ENCODE data around the gene GRB2.
"Not testable (repeated sequence)": the region's sequence is repeated elsewhere in the genome, so short reads cannot be mapped to it uniquely, and the experiment has no call there.

The GRB2 gene

GRCh38 chr17:75350706-75351105, 54.8 kb downstream of the GRB2 start:
- no peak for DNase-seq (ENCODE audit: low read depth in 2 of 2)

GRCh38 chr17:75350029-75350428, 55.4 kb downstream of the GRB2 start:
- DNase-seq (ENCODE audit: low read depth in 2 of 2) = no peak

GRCh38 chr17:75349589-75349988, 55.9 kb downstream of the GRB2 start:
- no peak for DNase-seq (ENCODE audit: low read depth in 2 of 2)

- DNase-seq (ENCODE audit: low read depth in 2 of 2) = no peak
Measured at GRCh38 chr17:75348386-75349012, 57.0 kb downstream of the GRB2 start.

- DNase-seq (ENCODE audit: low read depth in 2 of 2) = peak; percentile 18 to 31
Measured at GRCh38 chr17:75346906-75347305, 58.6 kb downstream of the GRB2 start.

- DNase-seq (ENCODE audit: low read depth in 2 of 2) = not testable (repeated sequence)
Measured at GRCh38 chr17:75346368-75346767, 59.1 kb downstream of the GRB2 start.

GRCh38 chr17:75345514-75346167, 59.8 kb downstream of the GRB2 start:
- peak in 1 of 2 donors; percentile 36 for DNase-seq (ENCODE audit: low read depth in 2 of 2)

GRCh38 chr17:75344666-75345065, 60.8 kb downstream of the GRB2 start:
- DNase-seq (ENCODE audit: low read depth in 2 of 2) = peak in 1 of 2 donors; percentile 25

GRCh38 chr17:75342996-75343395, 62.5 kb downstream of the GRB2 start:
- no peak for DNase-seq (ENCODE audit: low read depth in 2 of 2)

GRCh38 chr17:75341784-75342486, 63.5 kb downstream of the GRB2 start:
- DNase-seq (ENCODE audit: low read depth in 2 of 2) = no peak

- DNase-seq (ENCODE audit: low read depth in 2 of 2) = no peak
Measured at GRCh38 chr17:75340631-75341030, 64.8 kb downstream of the GRB2 start.

GRCh38 chr17:75339971-75340370, 65.5 kb downstream of the GRB2 start:
- no peak for DNase-seq (ENCODE audit: low read depth in 2 of 2)

- DNase-seq (ENCODE audit: low read depth in 2 of 2) = no peak
Measured at GRCh38 chr17:75338335-75338734, 67.1 kb downstream of the GRB2 start.

- no peak for DNase-seq (ENCODE audit: low read depth in 2 of 2)
Measured at GRCh38 chr17:75335315-75335714, 70.2 kb downstream of the GRB2 start.

GRCh38 chr17:75334723-75335122, 70.8 kb downstream of the GRB2 start:
- DNase-seq (ENCODE audit: low read depth in 2 of 2) = no peak

- DNase-seq (ENCODE audit: low read depth in 2 of 2) = no peak
Measured at GRCh38 chr17:75331671-75332070, 73.8 kb downstream of the GRB2 start.

- DNase-seq (ENCODE audit: low read depth in 2 of 2) = no peak
Measured at GRCh38 chr17:75327757-75328156, 77.7 kb downstream of the GRB2 start.

- no peak for DNase-seq (ENCODE audit: low read depth in 2 of 2)
Measured at GRCh38 chr17:75326226-75326848, 79.1 kb downstream of the GRB2 start.

GRCh38 chr17:75325827-75326225, 79.7 kb downstream of the GRB2 start:
- no peak for DNase-seq (ENCODE audit: low read depth in 2 of 2)

- no peak for DNase-seq (ENCODE audit: low read depth in 2 of 2)
Measured at GRCh38 chr17:75325348-75325747, 80.1 kb downstream of the GRB2 start.

- DNase-seq (ENCODE audit: low read depth in 2 of 2) = no peak
Measured at GRCh38 chr17:75321506-75321905, 84.0 kb downstream of the GRB2 start.

- DNase-seq (ENCODE audit: low read depth in 2 of 2) = no peak
Measured at GRCh38 chr17:75319904-75320691, 85.4 kb downstream of the GRB2 start.

Measured in stimulated activated CD4-positive, alpha-beta T cell treated with anti-CD3 and anti-CD28 coated beads, Interleukin-15, amount 100 ng/mL, for 48 hours (primary cell).